ENCODE results near the gene MLXIPL. TPM values are rescaled to one million over a fixed set of nuclear protein-coding genes. Genes with fewer than 3 reads are reported as not detected.

The MLXIPL gene, protein sequence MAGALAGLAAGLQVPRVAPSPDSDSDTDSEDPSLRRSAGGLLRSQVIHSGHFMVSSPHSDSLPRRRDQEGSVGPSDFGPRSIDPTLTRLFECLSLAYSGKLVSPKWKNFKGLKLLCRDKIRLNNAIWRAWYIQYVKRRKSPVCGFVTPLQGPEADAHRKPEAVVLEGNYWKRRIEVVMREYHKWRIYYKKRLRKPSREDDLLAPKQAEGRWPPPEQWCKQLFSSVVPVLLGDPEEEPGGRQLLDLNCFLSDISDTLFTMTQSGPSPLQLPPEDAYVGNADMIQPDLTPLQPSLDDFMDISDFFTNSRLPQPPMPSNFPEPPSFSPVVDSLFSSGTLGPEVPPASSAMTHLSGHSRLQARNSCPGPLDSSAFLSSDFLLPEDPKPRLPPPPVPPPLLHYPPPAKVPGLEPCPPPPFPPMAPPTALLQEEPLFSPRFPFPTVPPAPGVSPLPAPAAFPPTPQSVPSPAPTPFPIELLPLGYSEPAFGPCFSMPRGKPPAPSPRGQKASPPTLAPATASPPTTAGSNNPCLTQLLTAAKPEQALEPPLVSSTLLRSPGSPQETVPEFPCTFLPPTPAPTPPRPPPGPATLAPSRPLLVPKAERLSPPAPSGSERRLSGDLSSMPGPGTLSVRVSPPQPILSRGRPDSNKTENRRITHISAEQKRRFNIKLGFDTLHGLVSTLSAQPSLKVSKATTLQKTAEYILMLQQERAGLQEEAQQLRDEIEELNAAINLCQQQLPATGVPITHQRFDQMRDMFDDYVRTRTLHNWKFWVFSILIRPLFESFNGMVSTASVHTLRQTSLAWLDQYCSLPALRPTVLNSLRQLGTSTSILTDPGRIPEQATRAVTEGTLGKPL
- total RNA-seq (2022; extraction: Qiagen RNA extraction; ENCODE audit: low read depth), result 0.78 to 1.7 TPM (median 1.4 TPM) in 5 replicates

DNA sequence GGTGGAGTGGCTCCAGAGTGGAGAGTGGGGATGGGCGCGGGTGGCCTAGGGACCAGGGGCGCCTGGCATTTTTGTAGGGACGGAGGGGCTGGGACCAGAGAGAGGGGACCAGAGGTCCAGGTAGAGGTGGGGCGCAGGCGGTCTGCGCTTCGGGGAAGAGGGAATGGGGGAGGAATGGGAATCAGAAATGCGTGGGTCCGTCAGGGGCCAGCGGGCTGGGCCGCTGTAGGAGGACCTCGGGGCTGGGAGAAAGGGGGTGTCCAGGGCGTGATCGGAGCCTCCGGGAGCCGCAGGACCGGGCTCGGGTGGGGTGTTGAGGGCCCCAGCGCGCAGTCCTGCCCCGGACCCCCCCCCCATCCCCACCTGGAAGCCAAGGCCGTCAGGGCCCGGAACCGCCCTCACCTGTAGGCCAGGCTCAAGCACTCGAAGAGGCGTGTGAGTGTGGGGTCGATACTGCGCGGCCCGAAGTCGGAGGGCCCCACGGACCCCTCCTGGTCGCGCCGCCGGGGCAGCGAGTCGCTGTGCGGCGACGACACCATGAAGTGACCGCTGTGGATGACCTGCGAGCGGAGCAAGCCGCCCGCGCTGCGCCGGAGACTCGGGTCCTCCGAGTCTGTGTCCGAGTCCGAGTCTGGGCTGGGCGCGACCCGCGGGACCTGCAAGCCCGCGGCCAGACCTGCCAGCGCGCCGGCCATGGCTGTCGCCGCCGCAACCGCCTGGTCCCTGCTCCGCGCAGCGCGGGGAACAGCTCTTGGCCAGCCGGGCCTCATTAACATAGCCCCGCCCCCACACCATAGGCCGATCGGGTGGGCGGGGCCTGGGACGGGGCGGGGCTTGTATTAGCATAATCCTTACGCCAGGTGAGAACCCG, at the start of gene MLXIPL:
MLXIPL (minus strand) TSS at position 725 of the 871 bp plus-strand sequence; CDS start at position 695, 30 bp downstream.

DNA sequence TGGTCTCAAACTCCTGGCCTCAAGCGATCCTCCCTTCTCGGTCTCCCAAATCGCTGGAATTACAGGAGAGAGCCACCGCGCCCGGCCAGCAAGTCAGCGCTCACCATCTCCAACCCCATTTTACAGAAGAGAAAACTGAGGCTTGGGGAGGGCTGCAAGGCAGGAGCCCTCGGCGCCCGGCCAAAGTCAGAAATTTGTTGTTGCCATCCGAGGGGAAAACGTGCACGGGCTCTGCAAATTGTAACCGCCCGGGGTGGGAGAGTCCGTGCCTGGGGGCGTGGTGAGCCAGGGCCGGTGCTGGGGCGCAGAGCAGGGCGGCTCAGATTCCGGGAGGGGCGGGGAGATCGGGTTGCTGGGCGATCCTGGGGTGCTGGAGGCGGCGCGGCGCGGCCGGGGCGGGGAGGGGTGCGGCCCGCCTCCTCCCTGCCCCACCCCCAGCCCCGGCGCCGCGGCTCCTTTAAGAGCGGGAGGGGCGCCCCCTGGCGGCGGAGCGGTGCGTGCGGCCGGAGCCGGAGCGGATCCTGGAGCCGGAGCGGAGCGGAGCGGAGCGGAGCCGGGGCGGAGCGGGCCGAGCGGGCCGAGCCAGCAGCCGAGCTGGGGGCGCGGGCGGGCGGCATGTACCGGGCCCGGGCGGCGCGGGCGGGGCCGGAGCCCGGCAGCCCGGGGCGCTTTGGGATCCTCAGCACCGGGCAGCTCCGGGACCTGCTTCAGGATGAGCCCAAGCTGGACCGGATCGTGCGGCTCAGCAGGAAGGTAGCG, 43.2 kb upstream of the MLXIPL start, which contains the start of gene VPS37D:
VPS37D (plus strand) TSS at position 488 of the 759 bp plus-strand sequence; CDS start at position 616, 128 bp downstream.

GRCh38 chr7:73578342-73579128, 45.8 kb downstream of the MLXIPL start, which contains the start of gene TBL2:
TSS of gene TBL2 (minus strand) at chr7:73578579. CDS start at chr7:73578549, 30 bp downstream.

DNA sequence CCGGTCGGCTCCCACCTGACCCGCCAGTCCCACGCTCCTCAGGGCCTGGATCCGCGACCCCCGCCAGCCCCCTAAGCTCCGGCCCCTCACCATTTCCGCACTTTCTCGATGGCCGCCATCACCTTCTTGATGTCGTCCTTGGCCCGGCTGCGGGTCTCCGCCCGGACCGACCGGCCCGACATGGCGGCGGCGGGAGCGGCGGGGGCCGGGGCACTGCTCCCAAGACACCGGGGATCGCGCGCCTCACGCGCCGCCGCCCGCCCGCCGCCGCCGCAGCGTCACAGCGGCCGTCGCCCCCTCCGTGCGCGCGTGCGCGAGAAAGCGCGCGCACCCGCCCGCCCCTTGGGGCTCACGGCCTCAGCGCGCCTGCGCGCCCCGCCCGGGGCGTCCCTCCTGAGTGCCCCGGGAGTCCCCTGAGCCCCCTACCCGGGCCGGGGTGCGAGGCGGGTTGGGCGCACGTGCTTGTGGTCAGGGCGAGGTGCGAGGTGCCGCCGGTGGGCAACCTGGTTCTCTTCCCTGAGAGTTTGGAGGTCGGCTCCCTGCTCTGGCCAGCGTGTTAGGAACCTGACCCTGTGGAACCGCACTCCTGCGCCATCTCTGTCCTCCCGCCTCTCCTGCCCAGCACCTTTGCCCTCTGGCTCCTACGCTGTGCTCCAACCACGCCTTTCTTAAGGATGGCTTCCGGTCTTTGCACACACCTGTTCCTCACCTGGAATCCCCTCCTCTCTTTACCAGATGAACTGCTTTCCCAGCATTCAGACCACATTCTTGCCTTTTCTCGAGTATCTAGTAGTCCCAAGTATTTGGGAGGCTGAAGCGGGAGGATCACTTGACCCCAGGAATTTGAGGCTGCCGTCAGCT, 66.7 kb downstream of the MLXIPL start, which contains the start of gene BCL7B:
BCL7B (minus strand) TSS at position 294 of the 861 bp plus-strand sequence; CDS start at position 182, 112 bp downstream.

Other genes starting within 250 kb of the MLXIPL start
- gene FZD9, start 190.7 kb downstream of the MLXIPL start, total RNA-seq (2022; extraction: Qiagen RNA extraction; ENCODE audit: low read depth), result 0.99 to 2.4 TPM (median 1.9 TPM) in 5 replicates
- 54.1 to 72.4 TPM (median 61.7 TPM) in 5 replicates for gene BAZ1B, start 102.2 kb downstream of the MLXIPL start, total RNA-seq (2022; extraction: Qiagen RNA extraction; ENCODE audit: low read depth)
- 62.6 to 80.5 TPM (median 71.7 TPM) in 5 replicates for gene BCL7B, start 66.8 kb downstream of the MLXIPL start, total RNA-seq (2022; extraction: Qiagen RNA extraction; ENCODE audit: low read depth)
- gene TBL2, start 45.9 kb downstream of the MLXIPL start, total RNA-seq (2022; extraction: Qiagen RNA extraction; ENCODE audit: low read depth), result 52.8 to 61.3 TPM (median 55.6 TPM) in 5 replicates
- gene VPS37D, start 43.3 kb upstream of the MLXIPL start, total RNA-seq (2022; extraction: Qiagen RNA extraction; ENCODE audit: low read depth), result 2.2 to 5.4 TPM (median 4.5 TPM) in 5 replicates
- 7.7 to 10.7 TPM (median 9.2 TPM) in 5 replicates for gene DNAJC30, start 58.9 kb upstream of the MLXIPL start, total RNA-seq (2022; extraction: Qiagen RNA extraction; ENCODE audit: low read depth)
- 122 to 159 TPM (median 137 TPM) in 5 replicates for gene BUD23, start 59.1 kb upstream of the MLXIPL start, total RNA-seq (2022; extraction: Qiagen RNA extraction; ENCODE audit: low read depth)
- gene STX1A, start 95.1 kb upstream of the MLXIPL start, total RNA-seq (2022; extraction: Qiagen RNA extraction; ENCODE audit: low read depth), result 74.5 to 85.6 TPM (median 84.1 TPM) in 5 replicates
- 18.8 to 26.8 TPM (median 25.0 TPM) in 5 replicates for gene ABHD11, start 114.3 kb upstream of the MLXIPL start, total RNA-seq (2022; extraction: Qiagen RNA extraction; ENCODE audit: low read depth)
- 1.4 to 3.8 TPM (median 3.1 TPM) in 5 replicates for gene CLDN3, start 145.7 kb upstream of the MLXIPL start, total RNA-seq (2022; extraction: Qiagen RNA extraction; ENCODE audit: low read depth)
- gene CLDN4, start 206.5 kb upstream of the MLXIPL start, total RNA-seq (2022; extraction: Qiagen RNA extraction; ENCODE audit: low read depth), result 3.2 to 7.0 TPM (median 4.9 TPM) in 5 replicates
- gene METTL27, start 218.0 kb upstream of the MLXIPL start, total RNA-seq (2022; extraction: Qiagen RNA extraction; ENCODE audit: low read depth), result 6.2 to 10.7 TPM (median 10.3 TPM) in 5 replicates
- 0.17 to 0.23 TPM (median 0.20 TPM) in 3 of 5 replicates, not detected in the others for gene TMEM270, start 236.6 kb upstream of the MLXIPL start, total RNA-seq (2022; extraction: Qiagen RNA extraction; ENCODE audit: low read depth)